ENCODE data around the gene TMEM163. TPM values are rescaled to one million over a fixed set of nuclear protein-coding genes. Genes with fewer than 3 reads are reported as not detected.
"Not testable (repeated sequence)": the region's sequence is repeated elsewhere in the genome, so short reads cannot be mapped to it uniquely, and the experiment has no call there.

Gene TMEM163
- total and polyA plus RNA-seq, 8 donors, result 3.9 to 48.4 (median 14.0) TPM

- ATAC-seq (peak; percentile 66), DNase-seq (no peak)
- Histone ChIP-seq H3K9me3 (no peaks in the 10 kb centered on the region), H3K4me3 (no peak overlapping the region), H3K36me3 (no peaks in the 10 kb centered on the region), H3K27me3 (no peaks in the 10 kb centered on the region), H3K4me1 (no peaks in the 10 kb centered on the region), H3K27ac (no peak overlapping the region)
- TF ChIP-seq CTCF (IDR thresholded peaks at IDR 0.05), result no peak
- intact Hi-C loops (cut with DNase I), result no loop called here
Observed at GRCh38 chr2:134660626-134661402, 58.0 kb downstream of the TMEM163 start.

GRCh38 chr2:134659724-134660123, 59.1 kb downstream of the TMEM163 start:
- ATAC-seq (no peak), DNase-seq (no peak)
- Histone ChIP-seq H3K4me1 (no peaks in the 10 kb centered on the region), H3K9me3 (no peaks in the 10 kb centered on the region), H3K36me3 (no peaks in the 10 kb centered on the region), H3K4me3 (no peak overlapping the region), H3K27me3 (no peaks in the 10 kb centered on the region), H3K27ac (no peak overlapping the region)
- TF ChIP-seq CTCF (IDR thresholded peaks at IDR 0.05), result no peak
- intact Hi-C loops (cut with DNase I), result no loop called here

- no peak for DNase-seq
- TF ChIP-seq CTCF (IDR thresholded peaks at IDR 0.05), result peak; percentile 14 to 26
- Histone ChIP-seq H3K27ac (no peak overlapping the region), H3K4me1 (no peaks in the 10 kb centered on the region), H3K9me3 (no peaks in the 10 kb centered on the region), H3K36me3 (no peaks in the 10 kb centered on the region), H3K4me3 (no peak overlapping the region), H3K27me3 (no peaks in the 10 kb centered on the region)
- peak; percentile 32 for ATAC-seq
- intact Hi-C loops (cut with DNase I), result no loop called here
Observed at GRCh38 chr2:134657650-134658250, 61.0 kb downstream of the TMEM163 start.

GRCh38 chr2:134656391-134656790, 62.4 kb downstream of the TMEM163 start:
- H3K9me3 ChIP-seq; DNase-seq; H3K27me3 ChIP-seq; intact Hi-C loops (cut with DNase I); H3K4me3 ChIP-seq; H3K36me3 ChIP-seq; H3K27ac ChIP-seq; H3K4me1 ChIP-seq; ATAC-seq: not testable (repeated sequence)

GRCh38 chr2:134648586-134648985, 70.2 kb downstream of the TMEM163 start:
- TF ChIP-seq CTCF (IDR thresholded peaks at IDR 0.05), result no peak
- Histone ChIP-seq H3K4me1 (no peaks in the 10 kb centered on the region), H3K4me3 (no peak overlapping the region), H3K27ac (no peak overlapping the region), H3K9me3 (no peaks in the 10 kb centered on the region), H3K27me3 (no peaks in the 10 kb centered on the region), H3K36me3 (no peaks in the 10 kb centered on the region)
- no peak for ATAC-seq
- DNase-seq, result no peak
- intact Hi-C loops (cut with DNase I), result no loop called here

Measured in left lung (tissue), 10 donors.